Activated CD4-positive, alpha-beta T cell treated with anti-CD3 and anti-CD28 coated beads, Interleukin-2, Interleukin-6, amounts not matched to agents 100 ng/mL and 50 ng/mL, durations not matched to agents 16 hours and 8 hours (primary cell): ENCODE measurements around the gene RBM19.

Experiments used
- DNase-seq: peaks from one replicate; pipeline ENCODE4 v3.0.0-alpha.2; 2020

RBM19 gene

GRCh38 chr12:113950873-113951272, 15.3 kb downstream of the RBM19 start:
- DNase-seq: no peak

- DNase-seq: no peak
These were observed 16.5 kb downstream of the RBM19 start for GRCh38 chr12:113949321-113950305.

- DNase-seq: no peak
These were observed 17.8 kb downstream of the RBM19 start for GRCh38 chr12:113948151-113948914.

- DNase-seq: no peak
These were observed 19.9 kb downstream of the RBM19 start for GRCh38 chr12:113946175-113946574.

- DNase-seq: no peak
These were observed 20.7 kb downstream of the RBM19 start for GRCh38 chr12:113945174-113946173.

GRCh38 chr12:113942209-113942608, 23.9 kb downstream of the RBM19 start:
- DNase-seq: no peak

GRCh38 chr12:113941208-113941486, 25.0 kb downstream of the RBM19 start:
- no peak for DNase-seq

- no peak for DNase-seq
These were observed 25.5 kb downstream of the RBM19 start for GRCh38 chr12:113940357-113941207.

- DNase-seq: no peak
These were observed 26.3 kb downstream of the RBM19 start for GRCh38 chr12:113939867-113940266.

- no peak for DNase-seq
These were observed 27.7 kb downstream of the RBM19 start for GRCh38 chr12:113938471-113938870.

GRCh38 chr12:113936460-113936859, 29.7 kb downstream of the RBM19 start:
- no peak for DNase-seq

GRCh38 chr12:113935459-113935858, 30.7 kb downstream of the RBM19 start:
- no peak for DNase-seq

- DNase-seq: no peak
These were observed 31.2 kb downstream of the RBM19 start for GRCh38 chr12:113934946-113935345.

- no peak for DNase-seq
These were observed 31.9 kb downstream of the RBM19 start for GRCh38 chr12:113934060-113934814.

GRCh38 chr12:113933201-113933786, 32.8 kb downstream of the RBM19 start:
- DNase-seq: no peak

- no peak for DNase-seq
These were observed 33.5 kb downstream of the RBM19 start for GRCh38 chr12:113932381-113933196.

GRCh38 chr12:113931517-113931916, 34.6 kb downstream of the RBM19 start:
- no peak for DNase-seq

GRCh38 chr12:113930249-113930648, 35.9 kb downstream of the RBM19 start:
- DNase-seq: no peak

- DNase-seq: no peak
These were observed 36.7 kb downstream of the RBM19 start for GRCh38 chr12:113929312-113929989.
